ENCODE measurements around the gene TESK1.

Gene TESK1

GRCh38 chr9:35559792-35560530, 45.1 kb upstream of the TESK1 start:
- no peak for DNase-seq
- no peaks in the 10 kb centered on the region for H3K9me3 ChIP-seq
- H3K4me1 ChIP-seq: no peaks in the 10 kb centered on the region
- TF ChIP-seq, protein P1, sequence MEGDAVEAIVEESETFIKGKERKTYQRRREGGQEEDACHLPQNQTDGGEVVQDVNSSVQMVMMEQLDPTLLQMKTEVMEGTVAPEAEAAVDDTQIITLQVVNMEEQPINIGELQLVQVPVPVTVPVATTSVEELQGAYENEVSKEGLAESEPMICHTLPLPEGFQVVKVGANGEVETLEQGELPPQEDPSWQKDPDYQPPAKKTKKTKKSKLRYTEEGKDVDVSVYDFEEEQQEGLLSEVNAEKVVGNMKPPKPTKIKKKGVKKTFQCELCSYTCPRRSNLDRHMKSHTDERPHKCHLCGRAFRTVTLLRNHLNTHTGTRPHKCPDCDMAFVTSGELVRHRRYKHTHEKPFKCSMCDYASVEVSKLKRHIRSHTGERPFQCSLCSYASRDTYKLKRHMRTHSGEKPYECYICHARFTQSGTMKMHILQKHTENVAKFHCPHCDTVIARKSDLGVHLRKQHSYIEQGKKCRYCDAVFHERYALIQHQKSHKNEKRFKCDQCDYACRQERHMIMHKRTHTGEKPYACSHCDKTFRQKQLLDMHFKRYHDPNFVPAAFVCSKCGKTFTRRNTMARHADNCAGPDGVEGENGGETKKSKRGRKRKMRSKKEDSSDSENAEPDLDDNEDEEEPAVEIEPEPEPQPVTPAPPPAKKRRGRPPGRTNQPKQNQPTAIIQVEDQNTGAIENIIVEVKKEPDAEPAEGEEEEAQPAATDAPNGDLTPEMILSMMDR (IDR thresholded peaks at IDR 0.05; ENCODE audit: low read depth, low read length): no peak
- H3K36me3 ChIP-seq: peaks cover 8% of the 10 kb centered on the region
- H3K27me3 ChIP-seq: no peaks in the 10 kb centered on the region
- no peak overlapping the region for H3K4me3 ChIP-seq (ENCODE audit: low read depth, low read length)

DNA sequence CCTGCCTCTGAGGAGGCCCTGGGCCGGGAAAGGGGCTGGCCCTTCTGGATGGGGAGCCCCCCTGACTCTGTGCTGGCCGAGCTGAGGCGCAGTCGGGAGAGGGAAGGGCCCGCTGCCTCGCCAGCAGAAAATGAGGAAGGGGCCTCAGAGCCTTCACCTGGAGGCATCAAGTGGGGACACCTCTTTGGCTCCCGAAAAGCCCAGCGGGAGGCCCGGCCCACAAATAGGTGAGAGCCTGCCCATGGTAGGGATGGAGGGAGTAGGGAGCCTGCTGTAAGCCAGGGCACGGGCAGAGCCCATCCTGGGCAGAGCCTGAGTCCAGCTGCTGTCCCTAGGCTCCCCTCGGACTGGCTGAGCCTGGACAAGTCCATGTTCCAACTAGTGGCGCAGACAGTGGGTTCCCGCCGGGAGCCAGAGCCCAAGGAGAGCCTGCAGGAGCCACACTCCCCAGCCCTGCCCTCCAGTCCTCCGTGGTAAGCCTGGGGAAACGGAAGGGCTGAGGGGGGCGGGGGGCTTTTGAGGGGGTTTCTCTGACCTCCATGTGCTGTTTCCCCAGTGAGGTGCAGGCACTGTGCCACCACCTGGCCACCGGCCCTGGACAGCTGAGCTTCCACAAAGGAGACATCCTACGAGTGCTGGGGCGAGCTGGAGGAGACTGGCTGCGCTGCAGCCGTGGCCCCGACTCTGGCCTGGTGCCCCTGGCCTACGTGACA, 44.3 kb upstream of the TESK1 start:
- Histone ChIP-seq H3K4me3 (ENCODE audit: low read depth, low read length) (no peak overlapping the region), H3K9me3 (no peaks in the 10 kb centered on the region), H3K27me3 (no peaks in the 10 kb centered on the region), H3K36me3 (peaks cover 2% of the 10 kb centered on the region), H3K4me1 (no peaks in the 10 kb centered on the region)
- no peak for DNase-seq
- TF ChIP-seq, protein P1 (IDR thresholded peaks at IDR 0.05; ENCODE audit: low read depth, low read length): no peak

DNA sequence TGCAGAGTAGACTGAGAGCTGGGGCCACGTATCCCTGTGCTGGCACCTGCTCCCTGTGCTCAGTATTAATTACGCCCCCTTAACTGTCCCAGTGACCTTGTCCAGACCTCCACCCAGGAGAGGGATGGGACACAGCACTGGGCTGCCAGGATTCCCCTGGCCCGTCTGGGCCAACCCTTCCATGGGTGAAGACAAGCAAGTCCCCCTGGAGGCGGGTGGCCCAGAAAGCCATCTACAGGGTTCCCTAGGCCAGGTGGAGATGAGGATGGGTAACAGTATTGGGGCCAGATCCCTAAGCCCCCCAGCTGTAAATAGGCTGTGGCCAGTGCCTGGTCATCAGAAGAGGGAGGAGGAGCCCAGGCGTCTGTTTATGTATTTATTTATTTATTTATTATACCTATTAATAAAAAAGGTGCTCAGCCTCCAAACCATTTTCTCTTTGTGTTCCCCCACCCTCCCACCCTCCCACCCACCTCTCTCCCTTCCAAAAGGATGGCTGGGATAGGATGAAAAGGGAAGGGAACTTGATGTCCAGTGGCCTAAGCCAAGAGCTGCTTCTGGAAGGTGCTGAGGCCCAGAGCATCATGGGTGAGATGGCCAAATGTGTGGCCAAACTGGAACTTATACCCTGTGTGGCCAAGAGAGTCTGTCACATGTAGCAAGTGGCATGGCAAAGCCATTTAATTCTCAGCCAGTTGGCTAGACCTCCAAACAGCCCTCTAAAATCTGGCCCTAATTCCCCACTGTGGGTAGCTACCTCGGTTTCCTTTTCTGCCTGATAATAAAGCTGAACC, 43.4 kb upstream of the TESK1 start:
- TF ChIP-seq, protein P1 (IDR thresholded peaks at IDR 0.05; ENCODE audit: low read depth, low read length): no peak
- no peaks in the 10 kb centered on the region for H3K27me3 ChIP-seq
- DNase-seq: no peak
- H3K4me1 ChIP-seq: no peaks in the 10 kb centered on the region
- H3K36me3 ChIP-seq: peaks cover 2% of the 10 kb centered on the region; the same call in 1 of the 2 replicates
- no peaks in the 10 kb centered on the region for H3K9me3 ChIP-seq
- H3K4me3 ChIP-seq (ENCODE audit: low read depth, low read length): no peak overlapping the region

DNA sequence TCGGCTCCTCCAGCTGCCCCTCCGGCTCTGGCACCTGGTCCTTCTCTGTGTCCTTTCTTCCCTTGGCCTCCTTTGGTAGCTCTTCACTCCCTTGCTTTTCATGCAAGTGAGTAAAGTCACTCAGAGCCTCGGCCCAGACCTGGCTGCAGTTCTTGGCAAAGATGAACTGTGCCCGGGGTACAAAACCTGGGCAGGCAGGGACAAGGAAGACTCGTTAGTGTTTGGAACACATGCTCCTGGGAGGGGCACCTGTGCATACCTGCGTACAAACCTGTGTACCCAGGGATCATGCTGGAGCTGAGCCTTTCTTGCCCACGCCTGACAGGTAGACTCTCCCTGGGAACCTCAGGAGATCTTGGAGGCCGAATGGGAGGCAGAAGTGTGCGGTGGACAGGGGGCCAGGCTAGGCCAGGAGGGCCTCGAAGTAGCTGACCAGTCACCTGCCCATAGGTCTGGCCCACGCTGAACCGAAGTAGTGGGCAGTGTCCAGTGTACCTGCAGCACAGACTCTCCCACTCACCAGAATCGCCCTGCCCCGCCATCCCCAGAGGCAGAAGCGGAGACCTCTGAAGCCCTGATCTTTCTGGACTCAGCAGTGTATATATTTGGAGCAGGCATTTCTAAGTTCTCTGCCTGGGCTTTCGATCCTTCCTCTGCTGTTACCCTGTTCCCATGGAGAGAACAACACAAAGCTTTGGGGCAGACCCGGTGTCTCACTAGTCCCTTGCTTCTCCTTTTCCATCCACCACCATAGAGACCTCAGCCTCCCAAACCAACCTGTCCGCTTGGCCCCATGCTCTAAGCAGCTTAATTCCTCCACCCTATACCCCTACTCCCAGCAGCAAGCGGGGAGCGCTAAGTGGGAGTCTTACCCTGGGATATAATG, 41.9 kb upstream of the TESK1 start:
- TF ChIP-seq, protein P1 (IDR thresholded peaks at IDR 0.05; ENCODE audit: low read depth, low read length): no peak
- no peaks in the 10 kb centered on the region for H3K27me3 ChIP-seq
- no peaks in the 10 kb centered on the region for H3K9me3 ChIP-seq
- no peak overlapping the region for H3K4me3 ChIP-seq (ENCODE audit: low read depth, low read length)
- H3K36me3 ChIP-seq: peaks cover 1% of the 10 kb centered on the region; the same call in 1 of the 2 replicates
- no peak for DNase-seq
- no peaks in the 10 kb centered on the region for H3K4me1 ChIP-seq

- no peak overlapping the region for H3K4me3 ChIP-seq (ENCODE audit: low read depth, low read length)
- no peak for DNase-seq
- H3K4me1 ChIP-seq: no peaks in the 10 kb centered on the region
- H3K36me3 ChIP-seq: no peaks in the 10 kb centered on the region
- TF ChIP-seq, protein P1 (IDR thresholded peaks at IDR 0.05; ENCODE audit: low read depth, low read length): no peak
- no peaks in the 10 kb centered on the region for H3K9me3 ChIP-seq
- H3K27me3 ChIP-seq: no peaks in the 10 kb centered on the region
These were observed 41.3 kb upstream of the TESK1 start for GRCh38 chr9:35563791-35564197.

Measured in BE2C (cell line).